Activated T-cell treated with anti-CD3 and anti-CD28 coated beads, Interleukin-2, amount 50 U/mL, for 72 hours (primary cell): ENCODE data around the gene BLOC1S2. TPM values are rescaled to one million over a fixed set of nuclear protein-coding genes. Genes with fewer than 3 reads are reported as not detected.
A peak's percentile ranks its signal among the peaks of the same experiment; 100 is the strongest.
"Not testable (repeated sequence)": the region's sequence is repeated elsewhere in the genome, so short reads cannot be mapped to it uniquely, and the experiment has no call there.

Experiments used
- ATAC-seq, 2 donors: fragments of 150-1000 bp; cut with Tn5 transposase; replicated peaks in 1 of 2; 2 replicates each; pipeline ENCODE4 v1.10.0; 2021; ENCODE audit warnings: moderate library complexity in 2 of 2, mild to moderate bottlenecking in 1 of 2
- DNase-seq, 2 donors: peaks; one replicate each; pipeline ENCODE4 v3.0.0; 2021 to 2022; ENCODE audit warnings: mixed read lengths in 1 of 2
- H3K27ac Mint-ChIP-seq: one replicate; pipeline ENCODE4 v1.8.0; 2022; ENCODE audit warnings: mild to moderate bottlenecking, moderate library complexity, mixed read lengths
- H3K27me3 Mint-ChIP-seq: one replicate; pipeline ENCODE4 v1.8.0; 2022; ENCODE audit warnings: low read depth, mixed read lengths
- H3K36me3 Mint-ChIP-seq, 2 donors: one replicate each; pipeline ENCODE4 v1.8.0; 2022; ENCODE audit warnings: mixed read lengths in 2 of 2, mild to moderate bottlenecking in 1 of 2; ENCODE audit not compliant: insufficient read depth in 2 of 2
- H3K4me1 Mint-ChIP-seq: one replicate; pipeline ENCODE4 v1.8.0; 2022; ENCODE audit warnings: low read depth, mixed read lengths
- H3K4me3 Mint-ChIP-seq, 2 donors: one replicate each; pipeline ENCODE4 v1.8.0; 2022; ENCODE audit warnings: mild to moderate bottlenecking in 2 of 2, mixed read lengths in 2 of 2, moderate library complexity in 2 of 2
- H3K9me3 Mint-ChIP-seq, 2 donors: one replicate each; pipeline ENCODE4 v1.8.0; 2022; ENCODE audit warnings: mixed read lengths in 2 of 2
- total RNA-seq, 2 donors: library from RNA; stranded (reverse); gene quantifications; one replicate each; pipeline ENCODE4 v1.2.3, GENCODE V29; 2022

Gene BLOC1S2
- total RNA-seq, 2 donors from 2014 or later: 78.9 to 110 TPM

GRCh38 chr10:100282907-100283306 lies 3.6 kb downstream of the BLOC1S2 start:
- no peak overlapping the region for H3K4me3 Mint-ChIP-seq
- DNase-seq (no peak), ATAC-seq (no peak)
- H3K36me3 Mint-ChIP-seq: peaks cover 8 to 26% of the 10 kb centered on the region in 2 donors
- H3K4me1 Mint-ChIP-seq: peaks cover 29% of the 10 kb centered on the region
- no peak overlapping the region for H3K27ac Mint-ChIP-seq
- H3K9me3 Mint-ChIP-seq: no peaks in the 10 kb centered on the region
- H3K27me3 Mint-ChIP-seq: no peaks in the 10 kb centered on the region

GRCh38 chr10:100276971-100277370 lies 9.5 kb downstream of the BLOC1S2 start:
- not testable (repeated sequence) for H3K4me3 Mint-ChIP-seq, H3K27me3 Mint-ChIP-seq, DNase-seq, H3K9me3 Mint-ChIP-seq, ATAC-seq, H3K4me1 Mint-ChIP-seq, H3K27ac Mint-ChIP-seq
- H3K36me3 Mint-ChIP-seq: peaks cover 2 to 26% of the 10 kb centered on the region in 2 donors

DNA sequence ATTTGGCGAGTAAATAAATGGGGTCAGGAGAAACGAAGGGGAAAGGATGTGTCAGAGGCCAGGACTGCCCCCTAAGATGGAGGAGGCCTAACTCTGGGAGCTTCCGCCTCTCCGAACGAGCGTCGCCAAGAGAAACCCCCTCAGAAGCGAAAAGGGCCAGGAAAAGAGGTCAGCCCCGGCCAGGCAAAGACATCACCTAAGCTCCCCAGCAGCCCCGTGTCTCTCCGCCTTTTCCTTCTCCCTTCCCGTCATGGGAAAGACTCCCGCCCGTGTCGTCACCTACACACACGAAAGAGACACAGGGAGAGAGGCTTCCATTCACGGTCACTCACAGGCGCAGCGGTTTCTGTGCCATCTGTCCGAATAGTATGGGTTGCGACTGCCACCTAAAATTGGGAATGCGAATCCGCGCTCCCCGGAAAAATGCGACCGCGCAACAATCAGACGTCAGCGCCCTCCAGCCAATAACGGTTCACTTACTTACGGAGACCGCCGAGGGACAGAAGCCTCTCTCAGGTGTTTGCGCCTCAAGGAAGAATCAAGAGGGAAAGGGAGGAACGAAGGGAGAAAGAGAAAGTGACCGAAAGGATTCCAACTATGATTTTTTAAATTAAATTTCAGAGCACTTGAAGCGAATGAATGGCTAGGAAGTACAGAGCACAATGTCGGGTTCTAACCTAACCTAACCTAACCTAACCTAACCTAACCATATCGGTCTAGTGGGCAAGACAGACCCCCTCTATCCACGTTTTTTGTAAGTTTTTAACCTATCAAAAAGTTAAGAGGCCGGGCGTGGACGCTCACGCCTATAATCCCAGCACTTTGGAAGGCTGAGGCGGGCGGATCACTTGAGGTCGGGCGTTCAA lies 19.0 kb downstream of the BLOC1S2 start, which contains the start of gene CWF19L1:
Gene CWF19L1 (minus strand): TSS at position 400 of the 866 bp plus-strand sequence. CDS start 45 bp downstream, at position 355.
- H3K4me1 Mint-ChIP-seq: peaks cover 22% of the 10 kb centered on the region
- no peaks in the 10 kb centered on the region for H3K9me3 Mint-ChIP-seq
- ATAC-seq (peak; percentile 82 to 93), DNase-seq (peak; percentile 64 to 79)
- no peaks in the 10 kb centered on the region for H3K27me3 Mint-ChIP-seq
- H3K27ac Mint-ChIP-seq: peak within 1 kb of the TSS; percentile 98
- H3K4me3 Mint-ChIP-seq: peak within 1 kb of the TSS; percentile 97 to 99
- peaks cover 4 to 9% of the 10 kb centered on the region in 2 donors for H3K36me3 Mint-ChIP-seq

GRCh38 chr10:100265821-100266485 lies 20.5 kb downstream of the BLOC1S2 start:
- Mint-ChIP-seq H3K4me3 (peak overlapping the region; percentile 97 to 99), H3K27ac (peak overlapping the region; percentile 76), H3K4me1 (peaks cover 27% of the 10 kb centered on the region), H3K27me3 (no peaks in the 10 kb centered on the region), H3K36me3 (peaks cover 4 to 12% of the 10 kb centered on the region in 2 donors), H3K9me3 (no peaks in the 10 kb centered on the region)
- DNase-seq (no peak), ATAC-seq (no peak)

DNA sequence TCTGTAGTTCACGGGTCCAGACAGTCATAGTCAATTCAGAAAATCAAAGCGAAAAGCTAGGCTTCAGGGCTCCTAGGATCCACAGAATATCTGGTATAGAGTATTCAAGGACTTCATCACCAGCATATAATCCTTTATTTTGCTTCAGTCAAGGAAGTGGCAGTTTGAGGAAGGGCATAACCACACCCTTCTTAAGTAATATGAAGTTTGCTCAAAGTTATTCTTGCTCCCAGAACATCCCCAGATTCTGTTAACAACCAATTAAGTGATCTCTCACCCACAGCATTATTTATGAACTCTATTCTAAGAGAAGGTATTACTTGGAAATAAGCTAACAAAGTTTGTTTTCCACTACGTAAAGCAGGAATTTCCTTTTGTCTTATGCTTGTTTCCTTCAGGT lies 32.3 kb downstream of the BLOC1S2 start:
- H3K36me3 Mint-ChIP-seq: peaks cover 8 to 39% of the 10 kb centered on the region in 2 donors
- DNase-seq: no peak
- H3K27ac Mint-ChIP-seq: no peak overlapping the region

DNA sequence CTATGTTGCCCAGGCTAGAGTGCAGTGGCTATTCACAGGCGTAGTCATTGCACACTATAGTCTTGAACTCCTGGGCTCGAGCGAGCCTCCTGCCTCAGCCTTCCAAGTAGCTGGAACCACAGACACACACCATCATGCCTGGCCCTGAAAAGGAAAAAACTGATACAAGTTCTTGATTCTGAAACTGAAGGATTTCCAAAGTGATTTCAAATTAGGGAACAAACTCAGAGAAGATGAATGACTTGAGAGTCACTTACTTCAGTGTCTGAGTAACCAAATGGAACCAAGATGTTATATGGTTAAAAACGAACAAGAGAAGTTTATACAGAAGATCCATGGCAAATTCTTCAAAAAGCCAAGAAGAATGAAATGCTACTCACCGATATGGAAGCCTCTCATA lies 33.4 kb downstream of the BLOC1S2 start:
- Mint-ChIP-seq H3K9me3 (no peaks in the 10 kb centered on the region), H3K27me3 (no peaks in the 10 kb centered on the region), H3K4me1 (no peaks in the 10 kb centered on the region), H3K36me3 (peaks cover 6 to 35% of the 10 kb centered on the region in 2 donors), H3K27ac (no peak overlapping the region), H3K4me3 (no peak overlapping the region)
- no peak for DNase-seq
- no peak for ATAC-seq

More for the DNA sequence above, 32.3 kb downstream of the BLOC1S2 start:
- Mint-ChIP-seq H3K27me3 (no peaks in the 10 kb centered on the region), H3K9me3 (no peaks in the 10 kb centered on the region), H3K4me1 (no peaks in the 10 kb centered on the region), H3K4me3 (no peak overlapping the region)
- no peak for ATAC-seq

DNA sequence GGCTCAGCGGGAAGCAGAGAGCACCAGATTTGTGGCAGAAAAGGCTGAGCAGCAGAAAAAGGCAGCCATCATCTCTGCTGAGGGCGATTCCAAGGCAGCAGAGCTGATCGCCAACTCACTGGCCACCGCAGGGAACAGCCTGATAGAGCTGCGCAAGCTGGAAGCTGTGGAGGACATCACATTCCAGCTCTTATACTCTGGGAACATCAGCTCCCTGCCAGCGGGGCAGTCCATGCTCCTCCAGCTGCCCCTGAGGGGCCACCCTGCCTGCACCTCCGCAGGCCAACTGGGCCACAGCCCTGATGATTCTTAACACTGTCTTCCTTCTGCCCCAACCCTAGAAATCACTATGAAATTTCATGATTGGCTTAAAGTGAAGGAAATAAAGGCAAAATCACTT lies 37.7 kb downstream of the BLOC1S2 start:
- ATAC-seq (no peak), DNase-seq (no peak)
- Mint-ChIP-seq H3K4me1 (no peaks in the 10 kb centered on the region), H3K36me3 (peaks cover 3 to 27% of the 10 kb centered on the region in 2 donors), H3K27me3 (no peaks in the 10 kb centered on the region), H3K9me3 (no peaks in the 10 kb centered on the region), H3K27ac (no peak overlapping the region), H3K4me3 (no peak overlapping the region)

DNA sequence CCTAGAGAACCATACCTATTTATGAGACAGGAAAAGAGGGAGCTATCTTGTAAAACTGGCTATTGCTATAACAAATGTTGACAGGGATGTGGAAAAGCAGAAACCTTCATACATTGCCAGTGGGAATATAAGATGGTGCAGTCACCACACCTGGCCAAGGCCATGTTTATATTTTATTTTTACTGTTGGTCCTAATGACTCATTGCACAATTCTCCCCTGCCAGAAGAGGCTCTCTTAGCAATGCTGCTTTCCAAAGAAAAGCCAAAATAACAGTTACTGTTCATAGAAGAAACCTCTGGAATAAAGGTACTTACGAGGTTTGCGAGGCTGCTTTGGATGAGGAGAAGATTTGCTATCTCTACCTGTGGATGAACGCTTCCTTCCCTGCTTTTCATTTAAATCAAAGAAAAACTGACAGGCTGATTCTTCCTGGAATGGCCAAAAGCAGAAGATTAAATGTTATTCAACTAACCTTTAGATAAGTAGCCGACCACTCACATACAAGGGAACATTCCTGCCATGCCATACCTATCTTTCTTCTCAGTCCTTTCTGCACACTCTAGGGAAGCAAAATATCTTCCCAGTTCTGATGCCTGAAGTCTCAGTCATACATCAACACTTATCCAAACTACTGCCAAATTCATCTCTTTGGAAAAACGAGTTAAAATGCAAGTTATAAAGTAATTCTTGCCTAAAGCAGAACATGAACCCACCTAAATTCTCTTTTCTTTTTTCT lies 40.8 kb downstream of the BLOC1S2 start:
- peaks cover 0 to 19% of the 10 kb centered on the region in 2 donors for H3K36me3 Mint-ChIP-seq
- no peaks in the 10 kb centered on the region for H3K27me3 Mint-ChIP-seq
- peak overlapping the region; percentile 4 for H3K27ac Mint-ChIP-seq
- H3K4me3 Mint-ChIP-seq: no peak overlapping the region
- DNase-seq: no peak
- no peaks in the 10 kb centered on the region for H3K9me3 Mint-ChIP-seq
- H3K4me1 Mint-ChIP-seq: no peaks in the 10 kb centered on the region
- ATAC-seq: no peak

DNA sequence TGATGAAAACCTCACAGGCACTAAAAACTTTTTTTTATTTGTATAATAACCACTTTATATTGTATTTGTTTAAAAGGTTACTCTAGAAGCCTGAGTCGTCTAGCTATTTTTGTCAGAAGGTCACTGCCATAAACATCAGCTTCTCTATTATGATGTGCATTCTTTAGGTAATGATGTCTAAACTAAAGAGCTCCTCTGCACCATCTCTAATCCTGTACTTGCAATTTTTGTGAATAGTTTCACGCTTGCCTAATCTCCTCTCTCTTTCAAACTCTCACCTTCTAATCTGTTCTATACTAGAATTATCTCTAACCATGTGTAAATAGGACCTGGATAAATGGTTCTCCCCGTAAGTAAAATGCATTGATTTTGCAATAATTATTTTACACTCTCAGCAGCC lies 46.6 kb downstream of the BLOC1S2 start:
- Mint-ChIP-seq H3K36me3 (peaks cover 3 to 22% of the 10 kb centered on the region in 2 donors), H3K9me3 (no peaks in the 10 kb centered on the region), H3K27ac (peak overlapping the region; percentile 46), H3K27me3 (no peaks in the 10 kb centered on the region), H3K4me1 (no peaks in the 10 kb centered on the region), H3K4me3 (no peak overlapping the region)
- DNase-seq: no peak
- ATAC-seq: no peak

DNA sequence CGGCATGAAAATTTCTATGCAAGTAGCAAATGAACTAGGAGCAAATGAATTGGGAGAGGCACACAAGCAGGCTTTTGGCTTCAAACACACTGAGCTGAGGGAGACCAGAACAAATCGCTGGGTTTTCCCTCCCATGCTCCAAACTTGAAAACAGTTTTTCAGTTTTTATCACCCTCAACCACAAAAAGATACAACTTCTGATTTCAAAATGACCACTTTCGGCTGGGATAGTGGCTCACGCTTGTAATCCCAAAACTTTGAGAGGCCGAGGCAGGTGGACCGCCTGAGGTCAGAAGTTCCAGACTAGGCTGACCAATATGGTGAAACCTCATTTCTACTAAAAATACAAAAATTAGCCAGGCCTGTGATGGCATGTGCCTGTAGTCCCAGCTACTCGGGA lies 48.1 kb downstream of the BLOC1S2 start:
- no peak overlapping the region for H3K4me3 Mint-ChIP-seq
- H3K36me3 Mint-ChIP-seq: peaks cover 3 to 24% of the 10 kb centered on the region in 2 donors
- DNase-seq: peak in 1 of 2 donors; percentile 10
- H3K27ac Mint-ChIP-seq: no peak overlapping the region
- no peaks in the 10 kb centered on the region for H3K4me1 Mint-ChIP-seq
- ATAC-seq: peak; percentile 24 to 65
- H3K27me3 Mint-ChIP-seq: no peaks in the 10 kb centered on the region
- no peaks in the 10 kb centered on the region for H3K9me3 Mint-ChIP-seq

- Mint-ChIP-seq H3K4me1 (peaks cover 28% of the 10 kb centered on the region), H3K36me3 (peaks cover 9 to 12% of the 10 kb centered on the region in 2 donors), H3K9me3 (no peaks in the 10 kb centered on the region), H3K27ac (no peak overlapping the region), H3K4me3 (no peak overlapping the region), H3K27me3 (no peaks in the 10 kb centered on the region)
- ATAC-seq (no peak), DNase-seq (no peak)
Observed at GRCh38 chr10:100232101-100232500, 54.4 kb downstream of the BLOC1S2 start.

DNA sequence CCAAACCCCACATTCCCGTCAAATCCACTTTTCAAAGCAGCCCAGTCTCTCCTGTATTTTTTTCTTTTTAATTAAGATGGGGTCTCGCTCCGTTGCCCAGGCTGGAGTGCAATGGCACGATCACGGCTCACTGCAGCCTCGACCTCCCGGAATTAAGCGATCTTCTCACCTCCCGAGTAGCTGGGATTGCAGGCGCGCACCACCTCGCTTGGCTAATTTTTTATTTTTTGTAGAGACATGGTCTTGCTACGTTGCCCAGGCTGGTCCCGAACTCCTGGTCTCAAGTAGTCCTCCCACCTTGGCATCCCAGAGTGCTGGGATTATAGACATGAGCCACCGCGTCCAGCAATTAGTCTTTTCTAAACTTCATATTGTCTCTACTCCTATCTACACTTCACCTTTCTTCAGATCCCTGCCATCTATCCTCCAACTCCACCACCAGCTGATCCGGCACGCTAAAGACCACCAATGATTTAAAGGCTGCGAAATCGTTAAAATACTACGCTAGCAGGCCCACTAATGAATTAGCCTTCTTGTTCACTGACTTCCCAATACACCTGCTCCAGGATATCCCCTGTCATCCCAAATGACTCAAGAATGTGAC lies 56.6 kb downstream of the BLOC1S2 start:
- H3K4me3 Mint-ChIP-seq: peak overlapping the region; percentile 79 to 96
- peaks cover 9 to 16% of the 10 kb centered on the region in 2 donors for H3K36me3 Mint-ChIP-seq
- DNase-seq (peak in 1 of 2 donors; percentile 8), ATAC-seq (no peak)
- H3K4me1 Mint-ChIP-seq: peaks cover 36% of the 10 kb centered on the region
- peak overlapping the region; percentile 77 for H3K27ac Mint-ChIP-seq
- no peaks in the 10 kb centered on the region for H3K9me3 Mint-ChIP-seq
- no peaks in the 10 kb centered on the region for H3K27me3 Mint-ChIP-seq
